SW 1271 (cell line): ENCODE results near the gene CCDC18.
"Not testable (repeated sequence)": the region's sequence is repeated elsewhere in the genome, so short reads cannot be mapped to it uniquely, and the experiment has no call there.

Experiments used
- DNase-seq, 2 experiments: peaks; one replicate each; lab custom pipeline; 2025; lab: John Stamatoyannopoulos, UW

CCDC18 gene

DNA sequence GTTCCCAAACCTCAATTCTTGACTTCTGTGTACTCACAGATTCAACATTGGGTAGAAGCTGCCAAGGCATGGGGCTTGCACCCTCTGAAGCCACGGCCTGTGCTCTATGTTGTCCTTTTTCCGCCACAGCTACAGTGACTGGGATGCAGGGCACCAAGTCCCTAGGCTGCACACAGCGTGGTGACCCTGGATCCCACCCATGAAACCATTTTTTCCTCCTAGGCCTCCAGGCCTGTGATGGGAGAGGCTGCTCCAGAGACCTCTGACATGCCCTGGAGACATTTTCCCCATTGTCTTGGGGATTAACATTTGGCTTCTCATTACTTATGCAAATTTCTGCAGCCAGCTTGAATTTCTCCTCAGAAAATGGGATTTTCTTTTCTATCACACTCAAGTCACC, 62.7 kb downstream of the CCDC18 start:
- not testable (repeated sequence) for DNase-seq

GRCh38 chr1:93244298-93245069, 64.0 kb downstream of the CCDC18 start:
- no peak for DNase-seq

- no peak for DNase-seq
These were observed 71.4 kb downstream of the CCDC18 start for GRCh38 chr1:93251966-93252365.

DNA sequence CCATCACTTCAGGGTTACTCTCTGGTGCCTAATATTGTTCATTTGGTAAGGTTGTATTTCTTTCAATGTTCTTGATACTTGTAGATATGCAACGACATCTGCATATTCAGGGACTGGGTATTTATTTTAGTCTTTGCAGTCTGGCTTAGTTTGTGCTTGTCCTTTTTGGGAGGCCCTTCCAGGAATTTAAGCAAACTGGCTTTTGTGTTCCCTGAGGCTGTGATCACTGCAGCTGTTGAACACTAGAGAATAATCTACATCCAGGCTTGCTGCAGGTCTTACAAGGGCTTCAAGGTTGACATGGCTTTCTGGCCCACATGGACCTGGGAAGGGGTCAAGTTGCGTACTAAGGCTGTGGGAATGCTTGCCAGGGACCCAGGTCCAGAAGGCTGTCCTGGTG, 72.1 kb downstream of the CCDC18 start:
- DNase-seq: no peak

DNA sequence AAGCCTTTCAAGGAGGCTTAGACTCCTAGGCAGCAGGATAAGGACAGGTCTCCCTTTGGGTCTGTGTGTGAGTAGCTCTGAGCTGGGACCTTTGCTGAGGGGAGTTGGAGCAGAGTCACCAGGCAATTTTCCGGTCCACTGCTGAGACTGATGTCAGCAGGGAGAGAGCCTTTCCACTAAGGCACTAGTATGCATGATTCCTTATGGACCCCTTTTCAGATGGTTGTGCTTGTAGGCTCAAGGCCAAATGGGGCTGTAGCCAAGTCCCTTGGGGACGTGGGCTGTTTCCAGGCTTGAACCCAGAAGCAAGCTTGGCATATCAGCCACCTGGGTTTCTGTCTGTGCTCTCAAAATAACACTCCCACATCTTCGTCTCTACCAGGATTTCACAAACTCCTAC, 73.0 kb downstream of the CCDC18 start:
- DNase-seq: no peak

DNA sequence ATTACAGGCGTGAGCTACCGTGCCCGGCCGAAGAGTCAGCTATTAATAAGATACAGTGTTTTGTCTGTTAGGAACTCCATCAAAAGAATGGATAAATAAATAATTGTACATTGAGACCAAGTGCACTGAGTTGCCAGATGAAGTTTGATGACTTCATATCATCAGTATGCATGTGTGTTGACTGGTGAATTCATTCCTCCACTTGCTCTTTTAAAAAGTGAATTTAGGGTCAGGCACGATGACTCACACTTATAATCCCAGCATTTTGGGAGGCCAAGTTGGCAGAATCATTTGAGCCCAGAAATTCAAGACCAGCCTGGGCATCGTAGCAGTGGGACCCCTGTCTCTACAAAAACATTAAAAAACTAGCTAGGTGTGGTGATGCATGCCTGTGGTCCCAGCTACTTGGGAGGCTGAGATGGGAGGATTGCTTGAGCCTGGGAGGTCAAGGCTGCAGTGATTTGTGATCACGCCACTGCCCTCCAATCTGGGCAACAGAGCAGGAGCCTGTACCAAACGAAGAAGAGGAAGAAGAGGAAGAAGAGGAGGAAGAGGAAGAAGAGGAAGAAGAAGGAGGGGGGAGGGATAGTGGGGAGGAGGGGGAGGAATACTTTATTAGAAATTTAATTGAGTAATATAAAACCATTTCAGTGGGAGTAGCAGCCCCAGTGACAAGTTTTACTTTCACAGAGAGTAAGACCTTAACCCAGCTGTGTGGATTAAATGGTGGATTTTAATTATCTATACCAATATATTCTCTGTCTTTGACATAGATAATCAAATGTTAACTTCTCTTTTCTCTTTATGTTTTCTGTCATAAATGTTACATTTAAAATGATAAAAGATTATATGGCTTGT, 74.9 kb downstream of the CCDC18 start:
- peak; percentile 7 to 18 for DNase-seq

DNA sequence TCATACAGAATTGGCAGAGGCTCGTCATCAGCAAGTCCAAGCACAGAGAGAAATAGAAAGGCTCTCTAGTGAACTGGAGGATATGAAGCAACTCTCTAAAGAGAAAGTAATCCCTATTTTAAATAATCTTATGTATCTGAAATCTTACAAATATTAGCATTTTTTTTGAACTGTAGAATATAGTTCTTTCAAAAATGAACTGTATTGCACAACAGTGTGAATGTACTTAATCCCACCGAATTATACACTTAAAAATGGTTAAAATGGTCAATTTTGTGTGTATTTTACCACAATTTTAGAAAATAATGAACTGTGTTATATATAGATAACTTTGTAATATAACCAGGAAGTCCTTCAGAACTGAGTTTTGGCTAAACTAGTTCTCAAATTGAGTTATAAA, 75.9 kb downstream of the CCDC18 start:
- DNase-seq: no peak

GRCh38 chr1:93257889-93258288, 77.4 kb downstream of the CCDC18 start:
- no peak for DNase-seq

GRCh38 chr1:93260726-93261125, 80.2 kb downstream of the CCDC18 start:
- not testable (repeated sequence) for DNase-seq

DNA sequence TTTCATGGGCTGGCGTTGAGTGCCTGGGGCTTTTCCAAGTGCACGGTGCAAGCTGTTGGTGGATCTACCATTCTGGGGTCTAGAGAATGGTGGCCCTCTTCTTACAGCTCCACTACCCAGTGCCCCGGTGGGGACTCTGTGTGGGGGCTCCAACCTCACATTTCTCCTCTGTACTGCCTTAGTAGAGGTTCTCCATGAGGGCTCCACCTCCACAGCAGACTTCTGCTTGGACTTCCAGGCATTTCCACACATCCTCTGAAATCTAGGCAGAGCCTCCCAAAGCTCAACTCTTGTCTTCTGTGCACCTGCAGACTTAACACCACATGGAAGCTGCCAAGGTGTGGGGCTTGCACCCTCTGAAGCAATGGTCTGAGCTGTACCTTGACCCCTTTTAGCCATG, 82.1 kb downstream of the CCDC18 start:
- DNase-seq: no peak

DNA sequence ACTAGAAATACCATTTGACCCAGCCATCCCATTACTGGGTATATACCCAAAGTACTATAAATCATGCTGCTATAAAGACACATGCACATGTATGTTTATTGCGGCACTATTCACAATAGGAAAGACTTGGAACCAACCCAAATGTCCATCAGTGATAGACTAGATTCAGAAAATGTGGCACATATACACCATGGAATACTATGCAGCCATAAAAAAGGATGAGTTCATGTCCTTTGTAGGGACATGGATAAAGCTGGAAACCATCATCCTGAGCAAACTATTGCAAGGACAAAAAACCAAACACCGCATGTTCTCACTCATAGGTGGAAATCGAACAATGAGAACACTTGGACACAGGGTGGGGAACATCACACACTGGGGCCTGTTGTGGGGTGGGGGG, 88.4 kb downstream of the CCDC18 start:
- not testable (repeated sequence) for DNase-seq

DNA sequence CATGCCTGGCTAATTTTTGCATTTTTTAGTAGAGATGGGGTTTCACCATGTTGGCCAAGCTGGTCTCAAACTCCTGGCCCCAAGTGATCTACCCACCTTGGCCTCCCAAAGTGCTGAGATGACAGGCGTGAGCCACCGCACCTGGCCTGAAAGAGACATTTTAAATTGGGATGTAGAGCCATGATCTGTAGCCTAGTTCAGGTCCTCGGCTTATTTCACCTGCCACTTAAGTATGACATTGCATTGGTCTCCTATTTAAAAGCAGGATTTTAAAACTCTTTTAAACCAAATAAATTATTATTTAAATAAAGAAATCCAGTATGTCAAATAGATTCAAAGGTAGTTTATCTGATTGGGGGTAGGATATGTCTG, 94.7 kb downstream of the CCDC18 start:
- not testable (repeated sequence) for DNase-seq

DNA sequence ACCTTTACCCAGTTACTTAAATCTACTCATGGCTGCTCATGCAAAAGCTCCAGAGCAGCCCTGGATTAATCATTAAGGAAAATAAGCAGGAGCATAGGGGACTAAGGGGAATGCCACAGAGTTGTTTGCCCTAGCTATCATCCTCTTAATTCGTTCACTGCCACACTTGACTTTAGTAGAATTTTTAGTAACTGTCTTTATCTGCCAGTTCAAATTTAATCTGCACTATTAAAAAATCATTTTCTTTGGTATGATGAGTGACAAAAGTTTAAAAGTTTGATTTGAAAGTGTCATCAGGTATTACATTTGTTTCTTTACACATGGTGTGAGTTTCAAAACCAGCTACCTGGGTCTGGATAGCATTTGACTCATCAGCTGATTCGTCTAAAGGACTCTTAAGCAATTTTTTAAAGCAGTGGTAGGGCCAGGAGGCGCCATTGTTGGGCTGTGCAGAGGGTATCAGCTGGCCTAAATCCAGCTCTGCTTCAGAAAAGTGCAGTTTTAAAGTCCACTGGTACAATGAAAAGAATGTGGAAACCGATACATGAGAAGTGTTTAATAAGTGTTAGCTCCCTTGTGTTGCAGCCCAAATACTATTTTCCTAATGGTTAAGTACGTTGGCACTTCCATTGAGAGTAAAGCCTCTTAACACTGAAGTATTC, 95.2 kb downstream of the CCDC18 start:
- no peak for DNase-seq

DNA sequence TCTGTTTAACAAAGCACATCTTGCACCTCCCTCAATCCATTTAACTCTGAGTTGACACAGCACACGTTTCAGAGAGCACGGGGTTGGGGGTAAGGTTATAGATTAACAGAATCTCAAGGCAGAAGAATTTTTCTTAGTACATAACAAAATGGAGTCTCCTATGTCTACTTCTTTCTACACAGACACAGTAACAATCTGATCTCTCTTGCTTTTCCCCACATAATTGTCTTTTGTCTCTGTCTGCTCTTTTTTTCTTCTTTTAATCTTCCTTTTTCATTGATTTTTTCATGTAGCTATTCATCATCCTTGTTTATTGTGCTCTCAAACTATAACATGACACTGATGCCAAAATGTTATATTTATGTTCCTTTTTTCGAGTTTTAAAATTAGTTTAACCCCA, 97.0 kb downstream of the CCDC18 start:
- not testable (repeated sequence) for DNase-seq

- DNase-seq: no peak
These were observed 103.0 kb downstream of the CCDC18 start for GRCh38 chr1:93283496-93283895.

DNA sequence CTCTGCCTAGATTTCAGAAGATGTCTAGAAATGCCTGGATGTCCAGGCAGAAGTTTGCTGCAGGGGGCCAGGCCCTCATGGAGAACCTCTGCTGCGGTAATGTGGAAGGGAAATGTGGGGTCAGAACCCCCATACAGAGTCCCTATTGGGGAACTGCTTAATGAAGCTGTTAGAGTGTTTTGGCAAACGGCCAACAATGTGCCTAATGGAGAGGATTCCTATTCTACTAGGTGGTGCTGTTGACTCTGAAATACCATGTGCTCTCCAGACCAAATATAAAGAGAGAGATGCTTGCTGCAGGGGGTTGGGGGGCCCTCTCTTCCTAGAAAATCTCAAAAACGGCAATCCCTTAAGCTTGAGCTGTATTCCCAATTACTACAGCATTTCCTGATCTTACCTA, 108.0 kb downstream of the CCDC18 start:
- DNase-seq: no peak

GRCh38 chr1:93296555-93297154, 116.1 kb downstream of the CCDC18 start:
- no peak for DNase-seq

- no peak for DNase-seq
These were observed 120.6 kb downstream of the CCDC18 start for GRCh38 chr1:93301131-93301530.

DNA sequence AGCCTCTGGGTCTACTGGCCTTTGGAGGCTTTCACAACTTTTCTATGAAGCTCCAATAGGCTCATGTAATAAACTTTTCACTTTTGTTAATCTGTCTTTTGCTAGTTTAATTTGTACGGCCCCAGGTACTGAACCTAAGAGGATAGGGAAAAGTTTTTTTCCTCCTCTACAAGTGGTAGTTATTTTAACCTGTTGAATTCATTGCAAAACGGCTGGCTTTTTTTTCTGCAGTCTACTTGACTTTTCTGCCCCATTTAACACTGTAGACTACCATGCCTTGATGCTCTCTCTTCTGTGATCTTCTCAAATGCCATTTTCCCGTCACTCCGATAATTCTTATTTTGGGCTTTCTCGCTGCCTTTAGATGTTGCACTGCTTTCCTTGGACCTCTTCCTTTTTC, 121.6 kb downstream of the CCDC18 start:
- DNase-seq: no peak

DNA sequence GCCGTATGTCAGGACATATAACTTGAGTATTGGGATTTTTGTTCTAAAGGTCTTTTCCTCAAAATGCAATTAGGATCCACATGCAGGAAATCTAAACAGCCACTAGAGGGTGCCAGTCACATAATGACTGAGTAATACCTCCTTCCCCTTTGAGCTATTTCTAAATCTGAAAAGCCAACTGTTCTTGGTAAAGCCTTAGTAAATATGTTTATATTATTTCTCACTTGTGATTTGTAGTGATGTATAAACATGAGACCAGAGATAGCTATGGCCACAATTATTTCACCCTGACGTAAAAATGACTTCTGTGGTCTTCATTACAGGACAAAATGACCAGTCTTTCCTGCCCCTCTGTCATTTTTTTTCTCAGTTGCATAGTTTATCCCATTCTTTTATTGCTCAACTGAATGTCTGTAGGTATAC, 124.2 kb downstream of the CCDC18 start:
- peak in 1 of 2 experiments; percentile 50 for DNase-seq

DNA sequence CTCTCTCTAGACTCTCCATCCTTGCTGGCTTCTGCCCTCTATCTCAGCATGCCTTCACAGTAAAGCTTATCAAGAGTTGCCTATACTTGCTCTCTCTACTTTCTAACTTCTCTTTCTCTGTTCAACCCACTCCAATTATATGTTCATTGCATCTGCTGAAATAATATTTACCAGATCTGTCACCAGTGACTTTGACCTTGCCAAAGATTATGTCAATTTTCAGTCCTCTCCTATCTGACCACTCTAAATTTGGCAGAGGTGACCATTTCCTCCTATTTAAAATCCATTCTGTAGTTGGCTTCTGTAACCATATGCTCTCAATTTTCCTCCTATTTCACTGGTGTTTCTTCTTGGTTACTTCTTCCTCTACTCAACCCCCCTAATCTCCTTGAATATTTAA, 126.4 kb downstream of the CCDC18 start:
- DNase-seq: no peak

DNA sequence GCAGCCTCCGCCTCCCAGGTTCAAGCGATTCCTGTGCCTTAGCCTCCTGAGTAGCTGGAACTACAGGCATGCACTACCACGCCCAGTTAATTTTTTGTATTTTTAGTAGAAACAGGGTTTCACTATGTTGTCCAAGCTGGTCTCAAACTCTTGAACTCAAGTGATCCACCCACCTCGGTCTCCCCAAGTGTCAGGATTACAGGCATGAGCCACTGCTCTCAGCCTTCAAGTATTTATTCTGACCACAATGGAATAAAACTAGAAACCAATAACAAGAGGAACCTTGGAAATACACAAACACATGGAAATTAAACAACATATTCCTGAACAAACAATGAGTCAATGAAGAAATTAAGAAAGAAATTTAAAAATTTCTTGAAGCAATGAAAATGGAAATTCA, 132.5 kb downstream of the CCDC18 start:
- DNase-seq: no peak
